GM12892 (cell line): Measurements from ENCODE around the gene MORC4.

ENCODE experiments used
- POLR2A ChIP-seq: IDR thresholded peaks from 2 replicates; pipeline ENCODE4 v1.6.1; 2011; ENCODE audit warnings: low read depth, low read length, control low read depth
- POLR2AphosphoS5 ChIP-seq: IDR thresholded peaks from 2 replicates; pipeline ENCODE4 v1.6.1; 2011; ENCODE audit warnings: low read depth, low read length, control low read depth

DNA sequence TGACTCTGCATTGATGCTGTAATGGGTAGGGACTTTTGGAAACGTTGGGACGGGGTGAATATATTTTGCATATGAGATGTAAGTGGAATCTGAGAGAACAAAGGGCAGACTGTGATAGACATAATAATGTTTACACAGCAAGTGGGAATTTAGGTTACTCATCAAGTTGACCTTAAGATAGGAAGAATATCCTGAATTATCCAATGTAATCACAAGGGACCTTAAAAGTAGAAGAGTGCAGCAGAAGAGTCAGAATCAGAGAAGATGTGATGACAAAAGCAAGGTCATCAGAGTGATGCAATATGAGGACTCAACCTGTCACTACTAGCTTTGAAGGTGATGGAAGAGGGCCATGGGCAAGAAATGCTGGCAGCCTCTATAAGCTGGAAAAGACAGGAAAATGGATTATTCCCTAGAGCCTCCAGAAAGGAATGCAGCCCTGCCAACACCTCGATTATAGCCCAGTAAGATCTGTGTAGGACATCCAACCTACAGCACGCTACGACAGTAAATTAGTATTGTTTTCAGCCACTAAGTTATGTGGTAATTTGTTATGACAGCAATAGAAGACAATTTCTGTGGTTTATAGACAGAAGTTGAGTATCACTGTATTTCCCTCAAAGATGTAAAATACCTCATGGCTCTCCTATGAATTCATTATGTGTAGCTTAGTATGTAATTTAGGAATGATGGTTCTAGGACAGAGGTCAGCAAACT lies 26.4 kb downstream of the MORC4 start:
- TF ChIP-seq POLR2A (no peak), POLR2AphosphoS5 (no peak)
